ENCODE results near the gene DNAJC11.

GRCh38 chr1:6672558-6672957 is 29.1 kb downstream of the DNAJC11 start:
- TF ChIP-seq POLR2AphosphoS5 (IDR thresholded peaks at IDR 0.05; ENCODE audit: low read depth, low read length) = no peak
- TF ChIP-seq CTCF (IDR thresholded peaks at IDR 0.05) = no peak
- TF ChIP-seq SIN3A (IDR thresholded peaks at IDR 0.05; ENCODE audit: borderline replicate concordance, insufficient read depth, low read depth, low read length) = no peak
- TF ChIP-seq TCF7L2 (IDR thresholded peaks at IDR 0.05; ENCODE audit: low read depth, low read length) = no peak

Measured in Panc1 (cell line).